Measurements from ENCODE around the gene APOBR.

DNA sequence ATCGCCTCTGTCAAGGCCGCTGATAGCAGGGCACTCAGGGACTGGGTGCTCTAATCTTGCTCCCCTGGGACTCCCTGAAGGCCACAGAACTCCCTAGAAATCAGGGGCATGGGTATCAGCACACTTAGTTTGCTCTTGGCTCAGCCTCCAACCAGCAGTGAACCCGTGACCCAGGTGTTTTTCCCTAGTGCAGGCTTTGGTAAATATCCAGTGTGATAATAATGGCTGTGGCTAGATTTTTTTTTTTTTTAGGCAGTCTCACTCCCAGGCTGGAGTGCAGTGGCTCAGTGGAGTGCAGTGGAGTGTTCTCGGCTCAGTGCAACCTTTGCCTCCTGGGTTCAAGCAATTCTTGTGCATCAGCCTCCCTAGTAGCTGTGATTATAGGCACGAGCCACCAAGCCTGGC lies 34.0 kb downstream of the APOBR start:
- TF ChIP-seq, protein P1, sequence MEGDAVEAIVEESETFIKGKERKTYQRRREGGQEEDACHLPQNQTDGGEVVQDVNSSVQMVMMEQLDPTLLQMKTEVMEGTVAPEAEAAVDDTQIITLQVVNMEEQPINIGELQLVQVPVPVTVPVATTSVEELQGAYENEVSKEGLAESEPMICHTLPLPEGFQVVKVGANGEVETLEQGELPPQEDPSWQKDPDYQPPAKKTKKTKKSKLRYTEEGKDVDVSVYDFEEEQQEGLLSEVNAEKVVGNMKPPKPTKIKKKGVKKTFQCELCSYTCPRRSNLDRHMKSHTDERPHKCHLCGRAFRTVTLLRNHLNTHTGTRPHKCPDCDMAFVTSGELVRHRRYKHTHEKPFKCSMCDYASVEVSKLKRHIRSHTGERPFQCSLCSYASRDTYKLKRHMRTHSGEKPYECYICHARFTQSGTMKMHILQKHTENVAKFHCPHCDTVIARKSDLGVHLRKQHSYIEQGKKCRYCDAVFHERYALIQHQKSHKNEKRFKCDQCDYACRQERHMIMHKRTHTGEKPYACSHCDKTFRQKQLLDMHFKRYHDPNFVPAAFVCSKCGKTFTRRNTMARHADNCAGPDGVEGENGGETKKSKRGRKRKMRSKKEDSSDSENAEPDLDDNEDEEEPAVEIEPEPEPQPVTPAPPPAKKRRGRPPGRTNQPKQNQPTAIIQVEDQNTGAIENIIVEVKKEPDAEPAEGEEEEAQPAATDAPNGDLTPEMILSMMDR (IDR thresholded peaks at IDR 0.05 in 2 of 3, conservative IDR thresholded peaks at IDR 0.05 in 1 of 3; ENCODE audit: insufficient read depth in 2 of 3, low read depth in 1 of 3, low read length in 3 of 3) = no peak
- TF ChIP-seq SMAD1 (IDR thresholded peaks at IDR 0.05; ENCODE audit: low read depth, low read length, partially characterized antibody) (no peak), NFXL1 (CRISPR knock-in tag; IDR thresholded peaks at IDR 0.05) (no peak), DPF2 (IDR thresholded peaks at IDR 0.05) (no peak), SIX5 (IDR thresholded peaks at IDR 0.05; ENCODE audit: borderline replicate concordance in 1 of 2, insufficient read depth in 1 of 2, low read depth in 1 of 2, low read length in 2 of 2) (no peak), CHAMP1 (IDR thresholded peaks at IDR 0.05) (no peak), POLR2G (IDR thresholded peaks at IDR 0.05; ENCODE audit: low read depth, low read length) (no peak), ELF4 (CRISPR knock-in tag; IDR thresholded peaks at IDR 0.05) (no peak), ZBTB7A (IDR thresholded peaks at IDR 0.05; ENCODE audit: borderline replicate concordance, control insufficient read depth, low read depth, low read length) (no peak)
- TF ChIP-seq, protein P2, sequence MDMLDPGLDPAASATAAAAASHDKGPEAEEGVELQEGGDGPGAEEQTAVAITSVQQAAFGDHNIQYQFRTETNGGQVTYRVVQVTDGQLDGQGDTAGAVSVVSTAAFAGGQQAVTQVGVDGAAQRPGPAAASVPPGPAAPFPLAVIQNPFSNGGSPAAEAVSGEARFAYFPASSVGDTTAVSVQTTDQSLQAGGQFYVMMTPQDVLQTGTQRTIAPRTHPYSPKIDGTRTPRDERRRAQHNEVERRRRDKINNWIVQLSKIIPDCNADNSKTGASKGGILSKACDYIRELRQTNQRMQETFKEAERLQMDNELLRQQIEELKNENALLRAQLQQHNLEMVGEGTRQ (CRISPR knock-in tag; IDR thresholded peaks at IDR 0.05) = no peak
- TF ChIP-seq, protein P3, sequence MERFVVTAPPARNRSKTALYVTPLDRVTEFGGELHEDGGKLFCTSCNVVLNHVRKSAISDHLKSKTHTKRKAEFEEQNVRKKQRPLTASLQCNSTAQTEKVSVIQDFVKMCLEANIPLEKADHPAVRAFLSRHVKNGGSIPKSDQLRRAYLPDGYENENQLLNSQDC (CRISPR knock-in tag; IDR thresholded peaks at IDR 0.05) = no peak
